H9 (cell line): ENCODE data around the gene SPSB4. TPM values are rescaled to one million over a fixed set of nuclear protein-coding genes. Genes with fewer than 3 reads are reported as not detected.
A peak's percentile ranks its signal among the peaks of the same experiment; 100 is the strongest.

Source experiments
- DNase-seq: peaks from one replicate; pipeline ENCODE4 v3.0.0-alpha.2; 2017
- H2AFZ ChIP-seq: one replicate; pipeline ENCODE4 v1.6.1; 2013; ENCODE audit warnings: mild to moderate bottlenecking, low read length, control low read depth, moderate library complexity
- H2AK5ac ChIP-seq: 2 replicates; pipeline ENCODE4 v1.6.1; 2013; ENCODE audit warnings: low read length, control low read depth, mixed read lengths; ENCODE audit not compliant: insufficient read length
- H2BK120ac ChIP-seq: one replicate; pipeline ENCODE4 v1.6.1; 2013; ENCODE audit warnings: low read depth, mild to moderate bottlenecking, low read length, control low read depth, inconsistent platforms; ENCODE audit not compliant: poor library complexity, severe bottlenecking
- H2BK12ac ChIP-seq: 2 replicates; pipeline ENCODE4 v1.6.1; 2013; ENCODE audit warnings: low read length, control low read depth, mixed read lengths, low read depth; ENCODE audit not compliant: insufficient read length
- H2BK15ac ChIP-seq: 2 replicates; pipeline ENCODE4 v1.6.1; 2013; ENCODE audit warnings: low read depth, low read length, control low read depth
- H2BK20ac ChIP-seq: one replicate; pipeline ENCODE4 v1.6.1; 2013; ENCODE audit warnings: low read depth, mild to moderate bottlenecking, low read length, control low read depth, inconsistent platforms; ENCODE audit not compliant: poor library complexity, severe bottlenecking
- H2BK5ac ChIP-seq: 2 replicates; pipeline ENCODE4 v1.6.1; 2013; ENCODE audit warnings: low read length, control low read depth, mixed read lengths; ENCODE audit not compliant: insufficient read length
- H3K14ac ChIP-seq: 2 replicates; pipeline ENCODE4 v1.6.1; 2013; ENCODE audit warnings: low read length, control low read depth; ENCODE audit not compliant: insufficient read depth
- H3K18ac ChIP-seq: 2 replicates; pipeline ENCODE4 v1.6.1; 2013; ENCODE audit warnings: low read depth, mild to moderate bottlenecking, mixed read lengths, low read length, control low read depth; ENCODE audit not compliant: insufficient read length
- H3K23ac ChIP-seq: 2 replicates; pipeline ENCODE4 v1.6.1; 2013; ENCODE audit warnings: low read length, control low read depth, mixed read lengths, low read depth; ENCODE audit not compliant: insufficient read length
- H3K23me2 ChIP-seq: 2 replicates; pipeline ENCODE4 v1.6.1; 2013; ENCODE audit warnings: low read depth, mild to moderate bottlenecking, mixed read lengths, low read length, control low read depth; ENCODE audit not compliant: insufficient read length, poor library complexity, severe bottlenecking
- H3K27ac ChIP-seq: 2 replicates; pipeline ENCODE4 v1.5.1; 2013; ENCODE audit warnings: low read length, control low read depth, mixed read lengths, low read depth; ENCODE audit not compliant: insufficient read length
- H3K27me3 ChIP-seq: 2 replicates; pipeline ENCODE4 v1.6.1; 2013; ENCODE audit warnings: low read length, control low read depth, inconsistent platforms; ENCODE audit not compliant: insufficient read depth
- H3K4ac ChIP-seq: 2 replicates; pipeline ENCODE4 v1.6.1; 2013; ENCODE audit warnings: low read depth, mild to moderate bottlenecking, control low read depth, inconsistent platforms, low read length, moderate library complexity
- H3K4me1 ChIP-seq: 2 replicates; pipeline ENCODE4 v1.6.1; 2013; ENCODE audit warnings: low read length, control low read depth, inconsistent platforms; ENCODE audit not compliant: insufficient read depth
- H3K4me2 ChIP-seq: 2 replicates; pipeline ENCODE4 v1.6.1; 2013; ENCODE audit warnings: low read length, control low read depth, mixed read lengths; ENCODE audit not compliant: insufficient read length, insufficient read depth
- H3K56ac ChIP-seq: 2 replicates; pipeline ENCODE4 v1.6.1; 2013; ENCODE audit warnings: low read depth, mild to moderate bottlenecking, mixed read lengths, low read length, control low read depth; ENCODE audit not compliant: insufficient read length
- H3K79me1 ChIP-seq: 2 replicates; pipeline ENCODE4 v1.6.1; 2013; ENCODE audit warnings: low read depth, mild to moderate bottlenecking, moderate library complexity, low read length, control low read depth, inconsistent platforms; ENCODE audit not compliant: insufficient read depth, poor library complexity, severe bottlenecking
- H3K79me2 ChIP-seq: 2 replicates; pipeline ENCODE4 v1.6.1; 2013; ENCODE audit warnings: low read length, control low read depth, inconsistent platforms; ENCODE audit not compliant: insufficient read depth
- H3K9ac ChIP-seq: 2 replicates; pipeline ENCODE4 v1.6.1; 2013; ENCODE audit warnings: low read length, control low read depth, mixed read lengths; ENCODE audit not compliant: insufficient read length; ENCODE audit errors: extremely low read depth
- H3K9me3 ChIP-seq: one replicate; pipeline ENCODE4 v1.6.1; 2013; ENCODE audit warnings: low read depth, low read length, inconsistent platforms; ENCODE audit not compliant: control insufficient read depth
- H3T11ph ChIP-seq: one replicate; pipeline ENCODE4 v1.6.1; 2013; ENCODE audit warnings: mild to moderate bottlenecking, low read length, control low read depth, inconsistent platforms
- H4K20me1 ChIP-seq: one replicate; pipeline ENCODE4 v1.6.1; 2013; ENCODE audit not compliant: control insufficient read depth, insufficient read length, insufficient read depth
- H4K5ac ChIP-seq: 2 replicates; pipeline ENCODE4 v1.6.1; 2013; ENCODE audit warnings: low read depth, mild to moderate bottlenecking, mixed read lengths, low read length, control low read depth; ENCODE audit not compliant: insufficient read length
- H4K8ac ChIP-seq: replicated peaks from 2 replicates; pipeline ENCODE4 v1.6.1; 2013; ENCODE audit warnings: low read length, control low read depth, mixed read lengths, low read depth; ENCODE audit not compliant: insufficient read length
- H4K91ac ChIP-seq: 2 replicates; pipeline ENCODE4 v1.6.1; 2013; ENCODE audit warnings: low read depth, mild to moderate bottlenecking, moderate library complexity, mixed read lengths, low read length, control low read depth; ENCODE audit not compliant: insufficient read length
- H3K27ac Mint-ChIP-seq, 3 experiments: 2 replicates in 2 of 3; 3 replicates in 1 of 3; pipeline ENCODE4 v1.8.0; 2020 to 2021; ENCODE audit warnings: mixed read lengths in 3 of 3, mild to moderate bottlenecking in 1 of 3, moderate library complexity in 1 of 3
- H3K27me3 Mint-ChIP-seq: 2 replicates; pipeline ENCODE4 v1.8.0; 2021; ENCODE audit warnings: low read depth, mild to moderate bottlenecking, moderate library complexity, mixed read lengths
- H3K36me3 Mint-ChIP-seq, 3 experiments: 2 replicates in 2 of 3; 3 replicates in 1 of 3; pipeline ENCODE4 v1.8.0; 2020 to 2021; ENCODE audit warnings: low read depth in 3 of 3, mixed read lengths in 3 of 3; ENCODE audit not compliant: insufficient read depth in 1 of 3
- H3K4me1 Mint-ChIP-seq, 2 experiments: 2 replicates each; pipeline ENCODE4 v1.8.0; 2020; ENCODE audit warnings: mixed read lengths in 2 of 2
- H3K4me3 Mint-ChIP-seq, 2 experiments: 2 replicates in 1 of 2; 3 replicates in 1 of 2; pipeline ENCODE4 v1.8.0; 2020 to 2021; ENCODE audit warnings: mild to moderate bottlenecking in 2 of 2, mixed read lengths in 2 of 2, moderate library complexity in 1 of 2
- H3K9me3 Mint-ChIP-seq, 2 experiments: 2 replicates in 1 of 2; 3 replicates in 1 of 2; pipeline ENCODE4 v1.8.0; 2020; ENCODE audit warnings: mild to moderate bottlenecking in 2 of 2, mixed read lengths in 2 of 2, moderate library complexity in 1 of 2
- WGBS: extraction: QIAGEN DNeasy Blood & Tissue Kit; methylation state at CpG from one replicate; pipeline ENCODE4 v1.1.7; 2013; ENCODE audit warnings: missing lambda C conversion rate, low lambda C conversion rate, mixed read lengths; ENCODE audit not compliant: insufficient read length; ENCODE audit errors: extremely low coverage; 5-methylcytosine and 5-hydroxymethylcytosine counted together
- total RNA-seq: library from RNA; stranded (reverse); gene quantifications from 2 replicates; pipeline ENCODE4 v1.2.1, GENCODE V29; 2021
- TF ChIP-seq, protein P1 (sequence below): fragments of 200-600 bp; sonication (generic); conservative IDR thresholded peaks from 3 replicates; pipeline ENCODE4 v1.8.0; 2021; ENCODE audit warnings: antibody characterized with exemption, mild to moderate bottlenecking

The SPSB4 gene
- total RNA-seq, 1 experiment from 2014 or later: 6.2 TPM

DNA sequence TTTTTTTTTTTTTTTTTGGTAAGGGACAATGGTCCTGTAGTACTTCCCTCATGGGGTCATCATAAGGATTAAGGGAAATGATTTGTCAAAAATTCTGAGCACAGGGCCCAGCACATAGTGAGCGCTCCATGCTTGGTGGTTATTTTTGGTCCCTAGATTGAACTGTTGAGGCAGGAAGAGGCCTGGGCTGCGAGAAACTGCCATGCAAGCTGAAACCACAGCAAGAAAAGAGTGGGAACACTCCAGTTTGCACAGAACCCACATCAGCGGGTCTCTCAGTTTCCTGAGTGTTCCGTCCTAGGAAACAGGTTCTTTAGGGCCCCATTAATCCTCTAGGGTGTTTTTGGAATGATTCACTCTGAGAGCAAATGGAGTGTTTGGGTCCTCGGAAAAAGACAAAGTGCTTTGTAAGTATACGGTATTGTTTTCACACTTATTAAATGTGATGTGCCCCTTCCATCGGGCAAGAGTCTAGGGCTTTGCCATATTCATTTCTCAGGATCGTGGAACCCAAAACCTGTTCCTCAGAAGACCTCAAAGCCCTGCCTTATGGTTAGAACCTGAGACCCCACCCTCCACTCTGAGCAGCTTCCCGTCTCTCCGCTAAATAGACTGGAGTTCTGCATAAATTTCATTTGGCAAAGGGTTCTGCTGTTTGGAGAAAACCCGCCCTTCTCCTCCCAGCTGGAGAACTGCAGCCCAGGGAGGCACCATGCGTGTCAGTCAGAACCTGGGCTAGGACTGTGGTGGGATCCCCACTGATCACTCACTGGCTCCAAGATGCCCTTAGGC is 60.4 kb downstream of the SPSB4 start:
- H4K5ac ChIP-seq: no peak overlapping the region
- Mint-ChIP-seq H3K27ac (no peak overlapping the region), H3K4me1 (no peaks in the 10 kb centered on the region), H3K9me3 (peaks cover 3 to 6% of the 10 kb centered on the region in 2 experiments; a peak in 2 of 5 replicates), H3K36me3 (peaks cover 0 to 8% (median 2%) of the 10 kb centered on the region in 3 experiments; a peak in 3 of 7 replicates), H3K4me3 (no peak overlapping the region), H3K27me3 (no peaks in the 10 kb centered on the region)
- H2BK120ac ChIP-seq: no peak overlapping the region
- H3K79me2 ChIP-seq: no peaks in the 10 kb centered on the region
- no peaks in the 10 kb centered on the region for H3K27me3 ChIP-seq
- H2BK12ac ChIP-seq: no peak overlapping the region
- H3K79me1 ChIP-seq: no peaks in the 10 kb centered on the region
- H3K23ac ChIP-seq: no peak overlapping the region
- no peak overlapping the region for H3T11ph ChIP-seq
- H2BK15ac ChIP-seq: no peak overlapping the region
- H3K9ac ChIP-seq: no peak overlapping the region
- DNase-seq: peak; percentile 4
- H4K91ac ChIP-seq: no peak overlapping the region
- no peak overlapping the region for H2AFZ ChIP-seq
- TF ChIP-seq, protein P1, sequence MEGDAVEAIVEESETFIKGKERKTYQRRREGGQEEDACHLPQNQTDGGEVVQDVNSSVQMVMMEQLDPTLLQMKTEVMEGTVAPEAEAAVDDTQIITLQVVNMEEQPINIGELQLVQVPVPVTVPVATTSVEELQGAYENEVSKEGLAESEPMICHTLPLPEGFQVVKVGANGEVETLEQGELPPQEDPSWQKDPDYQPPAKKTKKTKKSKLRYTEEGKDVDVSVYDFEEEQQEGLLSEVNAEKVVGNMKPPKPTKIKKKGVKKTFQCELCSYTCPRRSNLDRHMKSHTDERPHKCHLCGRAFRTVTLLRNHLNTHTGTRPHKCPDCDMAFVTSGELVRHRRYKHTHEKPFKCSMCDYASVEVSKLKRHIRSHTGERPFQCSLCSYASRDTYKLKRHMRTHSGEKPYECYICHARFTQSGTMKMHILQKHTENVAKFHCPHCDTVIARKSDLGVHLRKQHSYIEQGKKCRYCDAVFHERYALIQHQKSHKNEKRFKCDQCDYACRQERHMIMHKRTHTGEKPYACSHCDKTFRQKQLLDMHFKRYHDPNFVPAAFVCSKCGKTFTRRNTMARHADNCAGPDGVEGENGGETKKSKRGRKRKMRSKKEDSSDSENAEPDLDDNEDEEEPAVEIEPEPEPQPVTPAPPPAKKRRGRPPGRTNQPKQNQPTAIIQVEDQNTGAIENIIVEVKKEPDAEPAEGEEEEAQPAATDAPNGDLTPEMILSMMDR: no peak
- WGBS: no CpG with 5 or more reads among the region's 12 CpGs
- no peak overlapping the region for H2BK5ac ChIP-seq
- no peak overlapping the region for H4K8ac ChIP-seq
- H3K23me2 ChIP-seq: no peaks in the 10 kb centered on the region
- no peak overlapping the region for H3K4me2 ChIP-seq
- no peak overlapping the region for H3K56ac ChIP-seq
- H3K4me1 ChIP-seq: no peaks in the 10 kb centered on the region
- no peak overlapping the region for H3K18ac ChIP-seq
- no peak overlapping the region for H2BK20ac ChIP-seq
- no peak overlapping the region for H3K4ac ChIP-seq
- no peak overlapping the region for H2AK5ac ChIP-seq
- no peak overlapping the region for H3K27ac ChIP-seq
- no peak overlapping the region for H3K14ac ChIP-seq
- no peaks in the 10 kb centered on the region for H4K20me1 ChIP-seq
- H3K9me3 ChIP-seq: no peaks in the 10 kb centered on the region
